Activated effector memory CD4-positive, alpha-beta T cell treated with Interleukin-2 at 50 U/mL for 16 hours (primary cell): ENCODE measurements around the gene NIPAL3.
"Not testable (repeated sequence)": the region's sequence is repeated elsewhere in the genome, so short reads cannot be mapped to it uniquely, and the experiment has no call there.

Experiments
- DNase-seq: peaks from one replicate; pipeline ENCODE4 v3.0.0-alpha.2; 2020

The NIPAL3 gene

GRCh38 chr1:24493785-24494184, 78.2 kb downstream of the NIPAL3 start:
- no peak for DNase-seq

GRCh38 chr1:24498589-24498988, 83.0 kb downstream of the NIPAL3 start:
- DNase-seq, result no peak

GRCh38 chr1:24500448-24501048, 84.9 kb downstream of the NIPAL3 start:
- DNase-seq, result no peak

- no peak for DNase-seq
These were observed 85.9 kb downstream of the NIPAL3 start for GRCh38 chr1:24501371-24502064.

GRCh38 chr1:24502065-24502708, 86.6 kb downstream of the NIPAL3 start:
- DNase-seq, result peak; percentile 77

- DNase-seq, result peak; percentile 87
These were observed 87.1 kb downstream of the NIPAL3 start, which contains the start of gene RCAN3 for GRCh38 chr1:24502709-24503058. RCAN3 (plus strand) TSS chr1:24502836; CDS start chr1:24514373, 11,537 bp downstream.

GRCh38 chr1:24503059-24503751, 87.6 kb downstream of the NIPAL3 start:
- no peak for DNase-seq

- no peak for DNase-seq
These were observed 88.4 kb downstream of the NIPAL3 start for GRCh38 chr1:24503870-24504523.

- DNase-seq, result no peak
These were observed 89.0 kb downstream of the NIPAL3 start for GRCh38 chr1:24504560-24504959.

GRCh38 chr1:24505816-24506215, 90.2 kb downstream of the NIPAL3 start:
- DNase-seq, result no peak

- no peak for DNase-seq
These were observed 91.2 kb downstream of the NIPAL3 start for GRCh38 chr1:24506691-24507381.

GRCh38 chr1:24507405-24507804, 91.8 kb downstream of the NIPAL3 start:
- no peak for DNase-seq

GRCh38 chr1:24508911-24509310, 93.3 kb downstream of the NIPAL3 start:
- DNase-seq, result no peak

- no peak for DNase-seq
These were observed 98.1 kb downstream of the NIPAL3 start for GRCh38 chr1:24513706-24514105.

- DNase-seq, result no peak
These were observed 99.3 kb downstream of the NIPAL3 start for GRCh38 chr1:24514946-24515345.

GRCh38 chr1:24515671-24516209, 100.1 kb downstream of the NIPAL3 start:
- not testable (repeated sequence) for DNase-seq

- no peak for DNase-seq
These were observed 100.9 kb downstream of the NIPAL3 start for GRCh38 chr1:24516506-24516905.

GRCh38 chr1:24517898-24518297, 102.3 kb downstream of the NIPAL3 start:
- DNase-seq, result no peak

GRCh38 chr1:24520282-24520681, 104.7 kb downstream of the NIPAL3 start:
- DNase-seq, result not testable (repeated sequence)
